ENCODE data around the gene TESK2. TPM values are rescaled to one million over a fixed set of nuclear protein-coding genes. Genes with fewer than 3 reads are reported as not detected.

Gene TESK2
- total RNA-seq, 3 donors from 2014 or later (not counting 1 experiment from before 2014, with no cell fraction given): 5.1 to 7.4 (median 6.0) TPM

- Histone ChIP-seq H3K36me3 (ENCODE audit: control insufficient read depth, insufficient read depth, low read length) (no peaks in the 10 kb centered on the region), H3K27ac (ENCODE audit: low read length) (peak overlapping the region; percentile 93), H3K4me3 (ENCODE audit: low read length) (peak overlapping the region; percentile 84), H3K9me3 (ENCODE audit: control insufficient read depth, insufficient read depth, low read length) (no peaks in the 10 kb centered on the region), H3K27me3 (ENCODE audit: control insufficient read depth, insufficient read depth, low read length) (no peaks in the 10 kb centered on the region), H3K4me1 (ENCODE audit: control insufficient read depth, insufficient read depth, low read length) (peaks cover 17% of the 10 kb centered on the region)
- Mint-ChIP-seq H3K27ac (peak overlapping the region; percentile 91 to 93), H3K4me1 (peaks cover 9 to 12% of the 10 kb centered on the region in 2 donors), H3K4me3 (peak overlapping the region; percentile 91), H3K9me3 (no peaks in the 10 kb centered on the region), H3K27me3 (ENCODE audit: low read depth in 2 of 2) (no peaks in the 10 kb centered on the region), H3K36me3 (no peaks in the 10 kb centered on the region)
- ATAC-seq (no peak), DNase-seq (peak in 1 of 2 donors; percentile 26)
- WGBS (ENCODE audit: insufficient coverage): 43% methylated on average over 13 of the region's 15 CpGs
- intact Hi-C loops (cut with micrococcal nuclease): loop anchor here (2.0 to 5.0 kb wide), 3 partner anchors 36 to 587 kb away; partner anchors contain the start of genes MUTYH, RNU5D-1 and TOE1
- TF ChIP-seq, protein P1, sequence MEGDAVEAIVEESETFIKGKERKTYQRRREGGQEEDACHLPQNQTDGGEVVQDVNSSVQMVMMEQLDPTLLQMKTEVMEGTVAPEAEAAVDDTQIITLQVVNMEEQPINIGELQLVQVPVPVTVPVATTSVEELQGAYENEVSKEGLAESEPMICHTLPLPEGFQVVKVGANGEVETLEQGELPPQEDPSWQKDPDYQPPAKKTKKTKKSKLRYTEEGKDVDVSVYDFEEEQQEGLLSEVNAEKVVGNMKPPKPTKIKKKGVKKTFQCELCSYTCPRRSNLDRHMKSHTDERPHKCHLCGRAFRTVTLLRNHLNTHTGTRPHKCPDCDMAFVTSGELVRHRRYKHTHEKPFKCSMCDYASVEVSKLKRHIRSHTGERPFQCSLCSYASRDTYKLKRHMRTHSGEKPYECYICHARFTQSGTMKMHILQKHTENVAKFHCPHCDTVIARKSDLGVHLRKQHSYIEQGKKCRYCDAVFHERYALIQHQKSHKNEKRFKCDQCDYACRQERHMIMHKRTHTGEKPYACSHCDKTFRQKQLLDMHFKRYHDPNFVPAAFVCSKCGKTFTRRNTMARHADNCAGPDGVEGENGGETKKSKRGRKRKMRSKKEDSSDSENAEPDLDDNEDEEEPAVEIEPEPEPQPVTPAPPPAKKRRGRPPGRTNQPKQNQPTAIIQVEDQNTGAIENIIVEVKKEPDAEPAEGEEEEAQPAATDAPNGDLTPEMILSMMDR (IDR thresholded peaks at IDR 0.05): no peak
Measured at GRCh38 chr1:45304311-45305081, 186.5 kb downstream of the TESK2 start.

GRCh38 chr1:45303520-45304310 lies 187.2 kb downstream of the TESK2 start:
- peak overlapping the region; percentile 84 for H3K4me3 ChIP-seq (ENCODE audit: low read length)
- H3K36me3 ChIP-seq (ENCODE audit: control insufficient read depth, insufficient read depth, low read length): no peaks in the 10 kb centered on the region
- no peaks in the 10 kb centered on the region for H3K27me3 Mint-ChIP-seq (ENCODE audit: low read depth in 2 of 2)
- intact Hi-C loops (cut with micrococcal nuclease): loop anchor here (1.0 to 5.0 kb wide), 5 partner anchors 37 to 586 kb away; partner anchors contain the start of genes MUTYH, RNU5D-1, TESK2 and TOE1
- H3K27ac ChIP-seq (ENCODE audit: low read length): peak overlapping the region; percentile 93
- H3K36me3 Mint-ChIP-seq: no peaks in the 10 kb centered on the region
- DNase-seq: peak; percentile 79 to 98
- TF ChIP-seq, protein P1 (IDR thresholded peaks at IDR 0.05): peak; percentile 70
- peaks cover 9 to 12% of the 10 kb centered on the region in 2 donors for H3K4me1 Mint-ChIP-seq
- no peaks in the 10 kb centered on the region for H3K9me3 Mint-ChIP-seq
- H3K27me3 ChIP-seq (ENCODE audit: control insufficient read depth, insufficient read depth, low read length): no peaks in the 10 kb centered on the region
- H3K4me3 Mint-ChIP-seq: peak overlapping the region; percentile 91
- no peaks in the 10 kb centered on the region for H3K9me3 ChIP-seq (ENCODE audit: control insufficient read depth, insufficient read depth, low read length)
- H3K27ac Mint-ChIP-seq: peak overlapping the region; percentile 91 to 93
- WGBS (ENCODE audit: insufficient coverage): under 1% methylated on average over 68 of the region's 68 CpGs
- H3K4me1 ChIP-seq (ENCODE audit: control insufficient read depth, insufficient read depth, low read length): peaks cover 17% of the 10 kb centered on the region
- ATAC-seq: peak; percentile 84 to 95 (median 87)

DNA sequence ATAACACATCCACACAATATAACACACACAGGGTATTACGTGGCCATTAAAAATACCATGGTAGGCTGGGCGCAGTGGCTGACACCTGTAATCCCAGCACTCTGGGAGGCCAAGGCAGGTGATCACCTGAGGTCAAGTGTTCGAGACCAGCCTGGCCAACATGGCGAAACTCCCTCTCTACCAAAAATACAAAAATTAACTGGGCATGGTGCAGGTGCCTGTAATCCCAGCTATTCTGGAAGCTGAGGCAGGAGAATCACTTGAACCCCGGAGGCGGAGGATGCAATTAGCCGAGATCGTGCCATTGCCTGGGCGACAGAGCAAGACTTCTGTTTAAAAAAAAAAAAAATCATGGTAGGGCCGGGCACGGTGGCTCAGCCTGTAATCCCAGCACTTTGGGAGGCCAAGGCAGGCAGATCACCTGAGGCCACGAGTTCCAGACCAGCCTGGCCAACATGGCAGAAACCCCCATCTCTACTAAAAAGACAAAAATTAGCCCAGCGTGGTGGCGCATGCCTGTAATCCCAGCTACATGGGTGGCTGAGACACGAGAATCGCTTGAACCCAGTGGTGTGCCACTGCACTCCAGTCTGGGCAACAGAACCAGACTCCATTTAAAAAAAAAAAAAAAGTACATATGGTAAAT lies 188.3 kb downstream of the TESK2 start:
- Mint-ChIP-seq H3K36me3 (no peaks in the 10 kb centered on the region), H3K9me3 (no peaks in the 10 kb centered on the region), H3K27me3 (ENCODE audit: low read depth in 2 of 2) (no peaks in the 10 kb centered on the region), H3K4me3 (peak overlapping the region; percentile 49), H3K27ac (peak overlapping the region; percentile 1 to 93), H3K4me1 (peaks cover 9 to 12% of the 10 kb centered on the region in 2 donors)
- Histone ChIP-seq H3K27me3 (ENCODE audit: control insufficient read depth, insufficient read depth, low read length) (no peaks in the 10 kb centered on the region), H3K4me1 (ENCODE audit: control insufficient read depth, insufficient read depth, low read length) (peaks cover 17% of the 10 kb centered on the region), H3K27ac (ENCODE audit: low read length) (no peak overlapping the region), H3K36me3 (ENCODE audit: control insufficient read depth, insufficient read depth, low read length) (no peaks in the 10 kb centered on the region), H3K4me3 (ENCODE audit: low read length) (peak overlapping the region; percentile 84), H3K9me3 (ENCODE audit: control insufficient read depth, insufficient read depth, low read length) (no peaks in the 10 kb centered on the region)
- DNase-seq (no peak), ATAC-seq (no peak)
- intact Hi-C loops (cut with micrococcal nuclease): loop anchor here (1.0 to 5.0 kb wide), 4 partner anchors 188 to 585 kb away; partner anchors contain the start of genes RNU5D-1, TESK2 and UROD
- WGBS (ENCODE audit: insufficient coverage): 93% methylated on average over 16 of the region's 16 CpGs
- TF ChIP-seq, protein P1 (IDR thresholded peaks at IDR 0.05): no peak
